ENCODE measurements around the gene RAMP1. TPM values are rescaled to one million over a fixed set of nuclear protein-coding genes. Genes with fewer than 3 reads are reported as not detected.
A peak's percentile ranks its signal among the peaks of the same experiment; 100 is the strongest.

RAMP1 gene
- total RNA-seq, 2 donors from 2014 or later = 75.3 to 300 TPM

DNA sequence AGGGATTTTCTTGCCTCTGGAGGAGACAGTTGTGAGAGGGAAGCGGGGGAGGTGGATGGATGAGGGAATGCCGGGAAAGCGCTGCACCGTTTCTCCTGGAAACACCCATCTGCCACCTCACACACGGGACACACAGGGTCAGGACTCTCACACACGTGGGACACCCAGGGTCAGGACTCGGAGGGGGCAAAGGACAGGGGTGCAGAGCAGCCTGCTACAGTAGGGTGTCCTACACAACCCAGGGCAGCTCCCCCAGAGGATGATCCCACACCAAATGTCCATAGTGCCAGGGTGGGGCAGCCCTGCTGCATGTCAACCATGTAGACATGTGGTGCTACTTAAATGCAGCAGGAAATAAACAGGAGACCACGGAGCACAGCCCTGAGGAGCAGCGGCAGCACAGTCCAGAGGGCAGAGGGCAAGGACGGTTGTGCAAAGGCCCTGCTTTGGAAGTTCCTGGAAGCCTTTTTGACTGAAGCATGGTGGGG is 5.1 kb downstream of the RAMP1 start:
- H3K4me1 ChIP-seq (replicated peaks) = peaks cover 3% of the 10 kb centered on the region

DNA sequence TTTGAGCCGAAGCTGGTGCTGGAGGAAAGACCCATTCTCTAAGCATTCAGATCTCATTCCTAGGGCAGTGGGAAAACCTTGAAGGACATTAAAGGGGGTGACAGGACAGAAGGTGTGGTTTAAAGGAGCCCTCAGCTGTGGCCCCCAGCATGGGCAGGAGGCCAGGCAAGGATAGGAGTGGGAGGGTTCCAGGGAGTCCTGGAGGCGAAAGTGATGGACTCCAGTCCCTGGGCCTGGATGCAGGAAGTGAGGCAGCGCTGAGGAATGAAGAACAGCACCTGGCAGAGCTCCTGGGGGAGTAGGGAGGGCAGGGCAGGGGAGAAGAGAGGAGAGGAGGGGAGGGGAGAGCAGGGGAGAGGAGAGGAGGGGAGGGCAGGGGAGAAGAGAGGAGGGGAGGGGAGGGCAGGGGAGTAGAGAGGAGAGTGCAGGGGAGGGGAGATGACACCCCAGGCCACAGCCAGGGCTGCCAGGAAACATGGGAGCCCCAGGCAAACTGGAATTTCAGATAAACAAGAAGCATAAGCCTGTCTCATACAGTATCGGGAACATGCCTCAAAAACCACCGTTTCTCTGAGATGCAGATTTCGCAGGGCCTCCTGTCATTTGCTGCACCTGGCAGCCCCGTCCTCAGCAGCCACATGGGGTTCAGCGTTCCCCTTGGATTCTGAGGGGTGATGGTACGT is 5.7 kb downstream of the RAMP1 start:
- 55% methylated on average over 9 of the region's 9 CpGs for WGBS
- Histone ChIP-seq H3K27ac (peak overlapping the region; percentile 53 to 76), H3K4me3 (no peak overlapping the region), H3K27me3 (replicated peaks; ENCODE audit: insufficient read depth) (no peaks in the 10 kb centered on the region), H3K9me3 (no peaks in the 10 kb centered on the region), H3K4me1 (replicated peaks) (peaks cover 3% of the 10 kb centered on the region), H3K36me3 (no peaks in the 10 kb centered on the region)
- intact Hi-C loops (cut with DNase I) = loop anchor here (1.0 to 5.0 kb wide), 2 partner anchors 20 to 32 kb away; no protein-coding TSS in a partner anchor
- DNase-seq (ENCODE audit: low spot score) = peak; percentile 45
- TF ChIP-seq POLR2AphosphoS5 (IDR thresholded peaks at IDR 0.05) (no peak), POLR2A (IDR thresholded peaks at IDR 0.05) (no peak)
- TF ChIP-seq, protein P1, sequence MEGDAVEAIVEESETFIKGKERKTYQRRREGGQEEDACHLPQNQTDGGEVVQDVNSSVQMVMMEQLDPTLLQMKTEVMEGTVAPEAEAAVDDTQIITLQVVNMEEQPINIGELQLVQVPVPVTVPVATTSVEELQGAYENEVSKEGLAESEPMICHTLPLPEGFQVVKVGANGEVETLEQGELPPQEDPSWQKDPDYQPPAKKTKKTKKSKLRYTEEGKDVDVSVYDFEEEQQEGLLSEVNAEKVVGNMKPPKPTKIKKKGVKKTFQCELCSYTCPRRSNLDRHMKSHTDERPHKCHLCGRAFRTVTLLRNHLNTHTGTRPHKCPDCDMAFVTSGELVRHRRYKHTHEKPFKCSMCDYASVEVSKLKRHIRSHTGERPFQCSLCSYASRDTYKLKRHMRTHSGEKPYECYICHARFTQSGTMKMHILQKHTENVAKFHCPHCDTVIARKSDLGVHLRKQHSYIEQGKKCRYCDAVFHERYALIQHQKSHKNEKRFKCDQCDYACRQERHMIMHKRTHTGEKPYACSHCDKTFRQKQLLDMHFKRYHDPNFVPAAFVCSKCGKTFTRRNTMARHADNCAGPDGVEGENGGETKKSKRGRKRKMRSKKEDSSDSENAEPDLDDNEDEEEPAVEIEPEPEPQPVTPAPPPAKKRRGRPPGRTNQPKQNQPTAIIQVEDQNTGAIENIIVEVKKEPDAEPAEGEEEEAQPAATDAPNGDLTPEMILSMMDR (IDR thresholded peaks at IDR 0.05) = no peak

More for the DNA sequence above, 5.1 kb downstream of the RAMP1 start:
- H3K36me3 ChIP-seq = no peaks in the 10 kb centered on the region
- H3K4me3 ChIP-seq = no peak overlapping the region
- no peak for DNase-seq (ENCODE audit: low spot score)
- intact Hi-C loops (cut with DNase I) = loop anchor here (5.0 kb wide), 1 partner anchor 33 kb away; no protein-coding TSS in a partner anchor
- TF ChIP-seq POLR2A (IDR thresholded peaks at IDR 0.05) (no peak), POLR2AphosphoS5 (IDR thresholded peaks at IDR 0.05) (no peak)
- TF ChIP-seq, protein P1 (IDR thresholded peaks at IDR 0.05) = no peak
- 75% methylated on average over 10 of the region's 10 CpGs for WGBS
- no peaks in the 10 kb centered on the region for H3K9me3 ChIP-seq
- peak overlapping the region; percentile 60 to 76 for H3K27ac ChIP-seq
- H3K27me3 ChIP-seq (replicated peaks; ENCODE audit: insufficient read depth) = no peaks in the 10 kb centered on the region

DNA sequence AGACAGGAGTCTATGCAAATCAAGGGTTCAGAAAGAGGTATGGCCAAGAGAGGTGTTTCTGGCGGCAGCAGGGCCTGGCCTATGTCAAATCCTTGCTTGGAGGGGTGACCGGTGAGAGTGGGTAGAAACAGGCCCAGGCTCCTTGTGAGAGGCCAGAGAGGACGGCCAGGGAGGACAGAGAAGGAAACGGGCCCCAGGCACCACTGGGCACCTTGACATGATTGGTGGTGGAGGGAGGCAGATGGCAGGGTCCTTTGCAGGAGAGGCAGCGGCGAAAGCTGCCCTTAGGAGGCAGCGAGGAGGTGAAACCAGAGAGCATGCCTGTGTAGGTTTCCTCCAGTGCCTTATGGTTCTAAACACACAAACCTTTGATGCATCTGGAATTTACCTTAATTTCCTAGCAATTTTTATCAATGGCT is 6.2 kb downstream of the RAMP1 start:
- Histone ChIP-seq H3K27me3 (replicated peaks; ENCODE audit: insufficient read depth) (no peaks in the 10 kb centered on the region), H3K36me3 (no peaks in the 10 kb centered on the region), H3K27ac (peak overlapping the region; percentile 14 to 53), H3K9me3 (no peaks in the 10 kb centered on the region), H3K4me1 (replicated peaks) (peaks cover 3% of the 10 kb centered on the region), H3K4me3 (no peak overlapping the region)
- WGBS = 90% methylated on average over 7 of the region's 7 CpGs
- no peak for DNase-seq (ENCODE audit: low spot score)
- no peak for TF ChIP-seq POLR2A (IDR thresholded peaks at IDR 0.05)
- TF ChIP-seq POLR2AphosphoS5 (IDR thresholded peaks at IDR 0.05) = no peak
- TF ChIP-seq, protein P1 (IDR thresholded peaks at IDR 0.05) = no peak
- intact Hi-C loops (cut with DNase I) = loop anchor here (1.0 kb wide), 1 partner anchor 20 kb away; no protein-coding TSS in a partner anchor

- Histone ChIP-seq H3K36me3 (no peaks in the 10 kb centered on the region), H3K4me3 (no peak overlapping the region), H3K27me3 (replicated peaks; ENCODE audit: insufficient read depth) (no peaks in the 10 kb centered on the region), H3K9me3 (no peaks in the 10 kb centered on the region), H3K27ac (peak overlapping the region in 1 of 2 donors; percentile 18), H3K4me1 (replicated peaks) (peaks cover 3% of the 10 kb centered on the region)
- intact Hi-C loops (cut with DNase I) = no loop called here
- TF ChIP-seq POLR2A (IDR thresholded peaks at IDR 0.05) = no peak
- TF ChIP-seq, protein P1 (IDR thresholded peaks at IDR 0.05) = no peak
- no peak for TF ChIP-seq POLR2AphosphoS5 (IDR thresholded peaks at IDR 0.05)
- DNase-seq (ENCODE audit: low spot score) = no peak
- 68% methylated on average over 13 of the region's 13 CpGs for WGBS
Measured at GRCh38 chr2:237866101-237866621, 6.7 kb downstream of the RAMP1 start.

Measured in prostate gland (tissue), 2 donors.